Progenitor cell of endocrine pancreas (in vitro differentiated cells): ENCODE measurements around the gene VRK1. TPM values are rescaled to one million over a fixed set of nuclear protein-coding genes. Genes with fewer than 3 reads are reported as not detected.
"Not testable (repeated sequence)": the region's sequence is repeated elsewhere in the genome, so short reads cannot be mapped to it uniquely, and the experiment has no call there.

Experiments used
- DNase-seq: peaks from one replicate; pipeline ENCODE4 v3.0.0; 2021; ENCODE audit warnings: low spot score; ENCODE audit not compliant: unreplicated experiment
- H3K27ac Mint-ChIP-seq: 2 replicates; pipeline ENCODE4 v1.8.0; 2021; ENCODE audit warnings: mild to moderate bottlenecking, moderate library complexity, mixed read lengths
- H3K27me3 Mint-ChIP-seq: 2 replicates; pipeline ENCODE4 v1.8.0; 2021; ENCODE audit warnings: mixed read lengths
- H3K36me3 Mint-ChIP-seq: 2 replicates; pipeline ENCODE4 v1.8.0; 2022; ENCODE audit warnings: mixed read lengths; ENCODE audit not compliant: insufficient read depth
- H3K4me1 Mint-ChIP-seq: 2 replicates; pipeline ENCODE4 v1.8.0; 2021; ENCODE audit warnings: low read depth, mixed read lengths
- H3K4me3 Mint-ChIP-seq: 2 replicates; pipeline ENCODE4 v1.8.0; 2021; ENCODE audit warnings: low read depth, mild to moderate bottlenecking, moderate library complexity, mixed read lengths
- H3K9me3 Mint-ChIP-seq: 2 replicates; pipeline ENCODE4 v1.8.0; 2021; ENCODE audit warnings: low read depth, mixed read lengths
- total RNA-seq: library from RNA; stranded (reverse); gene quantifications from 2 replicates; pipeline ENCODE4 v1.2.1, GENCODE V29; 2021
- TF ChIP-seq, protein P1 (sequence below): fragments of 200-600 bp; sonication (generic); IDR thresholded peaks from one replicate; pipeline ENCODE4 v1.5.0; 2021; ENCODE audit warnings: antibody characterized with exemption, mild to moderate bottlenecking; ENCODE audit not compliant: unreplicated experiment

VRK1 gene
- total RNA-seq, 1 donor from 2014 or later, result 33.3 TPM

DNA sequence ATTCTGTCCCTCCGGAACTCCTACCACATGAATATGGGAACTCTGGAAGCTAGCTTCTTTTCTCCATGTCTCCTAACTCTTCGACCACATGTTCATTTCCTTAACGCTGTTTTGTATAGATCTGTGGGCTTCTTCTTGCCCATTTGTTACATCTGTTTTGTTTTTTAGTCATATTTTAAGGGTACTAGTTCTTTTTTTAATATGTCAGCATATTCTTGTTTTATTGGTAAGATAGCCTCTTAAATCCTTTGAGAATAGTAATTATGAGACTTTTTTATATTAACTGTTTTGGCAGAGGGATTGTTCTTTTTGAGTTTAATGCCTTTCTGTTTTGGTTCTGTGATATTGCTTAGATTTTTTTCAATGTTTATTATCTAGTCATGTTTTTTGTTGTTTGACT lies 70.5 kb downstream of the VRK1 start:
- DNase-seq, result no peak
- no peaks in the 10 kb centered on the region for H3K27me3 Mint-ChIP-seq
- H3K9me3 Mint-ChIP-seq, result peaks cover 15% of the 10 kb centered on the region
- H3K36me3 Mint-ChIP-seq, result peaks cover 19% of the 10 kb centered on the region
- no peak overlapping the region for H3K4me3 Mint-ChIP-seq
- H3K4me1 Mint-ChIP-seq, result peaks cover 6% of the 10 kb centered on the region
- no peak overlapping the region for H3K27ac Mint-ChIP-seq
- TF ChIP-seq, protein P1, sequence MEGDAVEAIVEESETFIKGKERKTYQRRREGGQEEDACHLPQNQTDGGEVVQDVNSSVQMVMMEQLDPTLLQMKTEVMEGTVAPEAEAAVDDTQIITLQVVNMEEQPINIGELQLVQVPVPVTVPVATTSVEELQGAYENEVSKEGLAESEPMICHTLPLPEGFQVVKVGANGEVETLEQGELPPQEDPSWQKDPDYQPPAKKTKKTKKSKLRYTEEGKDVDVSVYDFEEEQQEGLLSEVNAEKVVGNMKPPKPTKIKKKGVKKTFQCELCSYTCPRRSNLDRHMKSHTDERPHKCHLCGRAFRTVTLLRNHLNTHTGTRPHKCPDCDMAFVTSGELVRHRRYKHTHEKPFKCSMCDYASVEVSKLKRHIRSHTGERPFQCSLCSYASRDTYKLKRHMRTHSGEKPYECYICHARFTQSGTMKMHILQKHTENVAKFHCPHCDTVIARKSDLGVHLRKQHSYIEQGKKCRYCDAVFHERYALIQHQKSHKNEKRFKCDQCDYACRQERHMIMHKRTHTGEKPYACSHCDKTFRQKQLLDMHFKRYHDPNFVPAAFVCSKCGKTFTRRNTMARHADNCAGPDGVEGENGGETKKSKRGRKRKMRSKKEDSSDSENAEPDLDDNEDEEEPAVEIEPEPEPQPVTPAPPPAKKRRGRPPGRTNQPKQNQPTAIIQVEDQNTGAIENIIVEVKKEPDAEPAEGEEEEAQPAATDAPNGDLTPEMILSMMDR, result no peak

- Mint-ChIP-seq H3K36me3 (peaks cover 3% of the 10 kb centered on the region), H3K27ac (no peak overlapping the region), H3K9me3 (no peaks in the 10 kb centered on the region), H3K4me3 (no peak overlapping the region), H3K4me1 (no peaks in the 10 kb centered on the region), H3K27me3 (no peaks in the 10 kb centered on the region)
- TF ChIP-seq, protein P1, result no peak
- DNase-seq, result no peak
Observed at GRCh38 chr14:96874127-96874526, 76.9 kb downstream of the VRK1 start.

- peaks cover 3% of the 10 kb centered on the region for H3K4me1 Mint-ChIP-seq
- TF ChIP-seq, protein P1, result no peak
- no peaks in the 10 kb centered on the region for H3K9me3 Mint-ChIP-seq
- no peak overlapping the region for H3K27ac Mint-ChIP-seq
- peaks cover 3% of the 10 kb centered on the region for H3K36me3 Mint-ChIP-seq
- H3K27me3 Mint-ChIP-seq, result no peaks in the 10 kb centered on the region
- no peak overlapping the region for H3K4me3 Mint-ChIP-seq
- no peak for DNase-seq
Observed at GRCh38 chr14:96876747-96877146, 79.6 kb downstream of the VRK1 start.

GRCh38 chr14:96881713-96882112 lies 84.5 kb downstream of the VRK1 start:
- H3K27me3 Mint-ChIP-seq, result no peaks in the 10 kb centered on the region
- no peak for DNase-seq
- peaks cover 3% of the 10 kb centered on the region for H3K4me1 Mint-ChIP-seq
- H3K27ac Mint-ChIP-seq, result no peak overlapping the region
- TF ChIP-seq, protein P1, result no peak
- no peak overlapping the region for H3K4me3 Mint-ChIP-seq
- H3K9me3 Mint-ChIP-seq, result no peaks in the 10 kb centered on the region
- peaks cover 7% of the 10 kb centered on the region for H3K36me3 Mint-ChIP-seq

- H3K36me3 Mint-ChIP-seq, H3K4me1 Mint-ChIP-seq, H3K27me3 Mint-ChIP-seq, DNase-seq, H3K27ac Mint-ChIP-seq, H3K4me3 Mint-ChIP-seq, H3K9me3 Mint-ChIP-seq: not testable (repeated sequence)
Observed at GRCh38 chr14:96883974-96884373, 86.8 kb downstream of the VRK1 start.

- H3K27me3 Mint-ChIP-seq, result no peaks in the 10 kb centered on the region
- no peak for DNase-seq
- H3K36me3 Mint-ChIP-seq, result peaks cover 3% of the 10 kb centered on the region
- no peaks in the 10 kb centered on the region for H3K4me1 Mint-ChIP-seq
- no peak overlapping the region for H3K27ac Mint-ChIP-seq
- TF ChIP-seq, protein P1, result no peak
- no peaks in the 10 kb centered on the region for H3K9me3 Mint-ChIP-seq
- H3K4me3 Mint-ChIP-seq, result no peak overlapping the region
Observed at GRCh38 chr14:96888158-96888557, 91.0 kb downstream of the VRK1 start.
